ENCODE data around the gene SSR1.

The SSR1 gene

DNA sequence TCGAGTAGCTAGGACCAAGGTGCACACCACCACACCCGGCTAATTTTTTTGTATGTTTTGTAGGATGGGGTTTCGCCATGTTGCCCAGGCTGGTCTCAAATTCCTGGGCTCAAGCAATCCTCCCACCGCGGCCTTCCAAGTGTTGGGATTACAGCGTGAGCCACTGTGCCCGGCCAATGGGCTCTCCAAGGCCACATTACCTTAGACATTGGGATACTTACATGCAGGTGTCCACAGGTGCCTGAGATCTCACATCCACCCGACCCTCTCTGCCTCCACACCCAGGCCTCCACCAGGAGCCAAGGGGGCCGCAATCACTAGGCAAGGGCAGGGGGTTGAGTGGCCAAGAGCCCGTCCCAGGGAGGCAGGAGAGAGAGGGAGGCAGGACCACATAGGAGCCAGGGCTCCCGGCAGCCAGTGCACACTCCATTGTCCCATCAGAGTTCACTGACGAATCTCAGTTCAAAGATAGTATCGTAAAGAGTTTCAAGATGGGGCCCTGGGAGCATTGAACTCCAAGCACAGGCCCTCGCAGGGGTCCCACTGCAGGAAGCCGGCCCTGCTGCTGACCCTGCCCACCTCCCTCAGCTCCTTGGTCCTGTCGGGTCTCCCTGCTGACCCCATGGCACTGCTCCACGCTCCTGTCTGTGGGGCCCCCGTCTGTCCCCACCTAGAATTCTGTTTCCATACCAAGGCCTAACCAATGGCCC lies 55.3 kb downstream of the SSR1 start:
- no peak for DNase-seq (ENCODE audit: low spot score)

DNA sequence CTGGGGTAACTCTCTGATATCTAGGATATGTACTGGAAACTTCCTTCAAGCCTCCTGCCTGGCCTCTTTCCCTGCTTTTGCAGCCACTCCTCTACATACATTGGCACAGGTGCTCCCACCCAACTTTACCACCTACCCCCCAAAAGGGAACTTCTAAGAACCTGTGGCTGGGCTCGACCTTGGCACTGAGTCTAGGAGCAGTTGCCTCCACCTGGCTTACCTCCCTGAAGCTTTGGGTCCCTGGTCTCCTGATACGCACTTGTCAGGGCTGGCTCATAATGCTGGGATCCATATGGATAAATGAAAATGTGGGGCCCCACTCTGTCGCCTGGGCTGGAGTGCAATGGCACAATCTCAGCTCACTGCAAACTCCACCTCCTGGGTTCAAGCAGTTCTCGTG lies 56.2 kb downstream of the SSR1 start:
- DNase-seq (ENCODE audit: low spot score): no peak

DNA sequence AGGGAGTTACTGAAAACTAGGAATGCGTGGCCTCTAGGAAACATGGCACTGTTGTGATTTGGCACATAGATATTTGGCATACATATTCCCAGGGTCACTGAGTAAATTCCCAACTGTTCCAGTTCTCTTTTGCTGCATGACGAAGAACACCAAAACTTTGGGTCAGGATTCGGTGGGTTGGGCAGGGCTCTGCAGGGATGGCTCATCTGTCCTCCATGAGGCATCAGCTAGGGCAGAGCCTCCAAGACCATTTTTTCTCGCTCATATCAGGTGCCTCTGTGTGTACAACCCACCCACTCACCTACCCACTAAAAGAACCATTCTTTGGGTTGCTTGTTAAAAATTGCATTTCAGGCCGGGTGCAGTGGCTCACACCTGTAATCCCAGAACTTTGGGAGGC lies 57.1 kb downstream of the SSR1 start:
- no peak for DNase-seq (ENCODE audit: low spot score)

DNA sequence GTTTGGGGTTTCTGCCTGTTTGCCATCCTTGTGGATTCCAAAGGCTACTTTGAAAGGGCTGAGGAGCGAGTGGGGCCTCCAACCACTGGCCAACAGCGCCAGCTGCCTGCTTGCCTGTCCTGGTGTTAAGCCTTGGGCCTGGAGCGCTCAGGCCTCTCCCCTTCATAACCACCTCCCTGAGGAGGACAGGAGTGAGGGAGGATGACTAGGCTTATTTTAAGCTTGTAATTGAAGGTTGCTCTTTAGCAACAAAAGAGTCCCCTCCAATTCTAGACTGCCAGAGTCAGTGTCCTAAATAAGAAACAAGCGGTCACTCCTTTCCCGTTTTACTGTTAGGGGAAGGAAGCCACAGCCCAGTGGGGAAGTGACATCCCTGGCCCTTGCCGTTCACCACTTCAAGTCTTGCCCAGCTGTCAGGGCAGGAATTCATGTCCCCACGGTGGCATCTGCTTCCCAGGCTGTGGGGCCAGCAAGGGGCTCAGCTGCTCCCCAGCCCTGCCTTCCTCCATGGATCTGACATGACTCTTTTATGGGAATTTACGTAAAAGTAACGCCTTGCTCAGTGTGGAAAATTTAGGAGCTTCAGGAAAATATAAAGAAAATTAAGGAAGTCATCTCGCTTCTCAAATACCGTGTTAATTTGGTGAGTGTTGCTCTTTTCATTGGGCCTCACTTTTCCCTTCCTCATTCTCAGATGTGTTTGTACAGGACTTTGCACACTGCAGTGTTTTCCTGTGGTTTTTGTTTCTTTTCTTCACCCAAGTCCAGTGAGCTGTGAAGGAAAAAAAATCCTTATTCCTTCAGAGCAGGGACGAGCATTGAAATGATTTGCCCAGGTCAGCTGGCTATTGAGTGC lies 57.8 kb downstream of the SSR1 start:
- DNase-seq (ENCODE audit: low spot score): no peak

DNA sequence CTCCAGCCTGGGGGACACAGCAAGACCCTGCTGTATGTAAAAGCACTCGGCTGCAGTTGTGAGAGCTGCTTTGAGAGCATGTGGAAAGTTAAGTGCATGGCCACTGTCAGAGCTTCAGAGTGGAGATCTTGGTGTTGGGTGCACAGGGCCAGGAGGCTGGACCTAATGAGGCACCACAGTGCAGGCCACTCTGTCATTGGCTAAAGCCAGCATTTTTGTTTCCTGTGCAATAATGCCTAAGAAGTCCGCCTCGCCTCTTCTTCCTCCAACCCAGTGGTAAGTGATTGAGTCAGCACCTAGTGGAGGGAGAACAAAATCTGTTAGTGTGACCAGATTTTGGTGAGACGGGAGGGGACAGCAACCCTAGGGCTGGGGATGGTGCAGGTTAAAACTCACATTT lies 60.6 kb downstream of the SSR1 start:
- DNase-seq (ENCODE audit: low spot score): no peak

DNA sequence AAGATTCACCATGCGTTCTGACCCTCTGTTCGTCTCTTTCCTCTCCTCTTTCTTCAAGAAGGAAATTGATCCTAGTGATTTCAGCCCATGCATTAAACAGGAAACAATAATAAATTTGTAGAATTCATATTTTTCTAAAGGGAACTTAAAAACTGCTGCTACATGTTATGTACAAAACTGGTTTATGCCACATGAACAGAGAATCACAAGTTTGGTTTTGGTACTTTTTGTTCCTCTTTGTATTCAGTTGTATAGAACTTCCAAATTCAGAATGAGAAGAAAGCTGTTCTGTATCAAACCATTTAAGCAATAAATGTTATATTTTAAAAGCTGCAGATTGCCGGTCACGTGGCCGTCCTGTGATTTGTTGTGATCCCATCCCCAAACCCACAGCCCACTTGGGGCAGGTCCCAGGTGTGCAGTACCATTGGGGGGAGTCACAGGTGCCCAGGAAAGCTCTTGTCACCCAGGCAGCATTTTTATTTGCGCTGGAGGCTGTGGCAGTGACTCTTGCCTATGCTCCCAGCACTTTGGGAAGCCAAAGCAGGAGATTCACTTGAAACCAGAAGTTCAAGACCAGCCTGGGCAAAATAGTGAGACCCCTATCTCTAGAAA lies 61.2 kb downstream of the SSR1 start:
- no peak for DNase-seq (ENCODE audit: low spot score)

DNA sequence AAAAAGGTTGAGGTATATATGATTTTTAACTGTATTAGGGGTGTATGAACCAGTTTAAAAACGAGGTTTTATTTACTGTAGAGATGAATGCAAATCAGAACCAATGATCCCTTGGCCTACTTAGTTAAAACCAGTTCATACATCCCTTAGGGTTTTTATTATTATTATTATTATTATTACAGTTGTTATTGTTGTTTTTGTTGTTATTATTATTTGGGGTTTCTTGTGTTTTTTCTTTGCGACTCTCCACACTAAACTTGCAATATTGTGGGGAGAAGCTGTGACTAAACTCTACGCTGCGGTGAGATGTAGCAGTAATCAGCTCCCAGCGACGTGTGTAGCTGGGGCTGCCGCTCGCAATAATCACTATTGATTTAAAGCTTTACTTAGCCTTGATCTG lies 62.2 kb downstream of the SSR1 start:
- DNase-seq (ENCODE audit: low spot score): no peak

DNA sequence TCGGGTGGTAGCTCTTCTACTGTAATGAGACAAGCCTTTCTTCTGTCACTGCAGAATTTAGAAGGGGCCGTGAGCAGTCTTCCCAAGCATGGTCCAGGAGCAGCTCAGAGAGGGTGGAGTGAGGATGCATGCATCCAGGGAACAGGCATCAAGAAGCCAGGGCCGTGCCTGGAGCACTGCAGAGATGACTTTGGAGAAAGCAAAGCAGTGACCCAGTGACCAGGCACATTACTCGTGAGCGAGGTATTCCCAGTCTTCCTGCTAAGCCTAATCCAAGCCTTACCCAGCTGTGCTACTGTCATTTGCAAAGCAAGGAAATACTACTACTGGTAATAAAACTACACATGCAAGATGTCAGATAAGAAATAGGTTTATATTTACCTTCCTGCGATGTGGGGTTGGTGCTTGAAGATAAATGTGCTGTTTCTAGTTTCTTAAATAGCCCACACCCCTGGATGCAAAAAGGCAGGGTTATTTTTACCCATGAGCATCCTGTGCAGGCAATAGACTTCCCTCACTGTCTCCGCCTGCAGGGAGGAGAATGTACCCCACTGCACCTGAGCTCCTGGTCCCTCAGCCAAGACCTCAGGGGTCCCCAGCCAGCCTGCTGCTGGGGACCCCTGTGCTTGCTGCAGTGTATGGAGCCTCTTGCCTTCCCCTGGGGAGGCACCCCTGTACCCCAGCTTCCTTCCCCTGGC lies 62.9 kb downstream of the SSR1 start:
- no peak for DNase-seq (ENCODE audit: low spot score)

DNA sequence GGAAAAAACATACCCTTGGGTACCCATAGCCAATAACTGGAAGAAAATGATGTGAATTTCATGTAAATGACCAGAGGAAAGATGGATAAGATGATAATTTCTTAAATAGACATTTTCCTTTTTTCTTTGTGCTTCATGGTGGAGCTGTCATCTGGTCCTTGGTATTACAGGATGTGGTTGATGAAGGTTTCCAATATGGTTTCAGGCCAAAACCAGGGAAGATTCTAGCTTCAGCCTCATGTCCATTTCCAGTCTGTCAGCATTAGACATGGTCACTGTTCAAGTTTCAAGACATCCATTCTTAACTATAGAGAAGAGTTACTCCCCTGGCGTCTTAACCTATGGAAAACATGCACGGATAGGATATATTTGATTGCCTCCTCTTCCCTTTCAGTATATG lies 63.6 kb downstream of the SSR1 start:
- DNase-seq (ENCODE audit: low spot score): no peak

DNA sequence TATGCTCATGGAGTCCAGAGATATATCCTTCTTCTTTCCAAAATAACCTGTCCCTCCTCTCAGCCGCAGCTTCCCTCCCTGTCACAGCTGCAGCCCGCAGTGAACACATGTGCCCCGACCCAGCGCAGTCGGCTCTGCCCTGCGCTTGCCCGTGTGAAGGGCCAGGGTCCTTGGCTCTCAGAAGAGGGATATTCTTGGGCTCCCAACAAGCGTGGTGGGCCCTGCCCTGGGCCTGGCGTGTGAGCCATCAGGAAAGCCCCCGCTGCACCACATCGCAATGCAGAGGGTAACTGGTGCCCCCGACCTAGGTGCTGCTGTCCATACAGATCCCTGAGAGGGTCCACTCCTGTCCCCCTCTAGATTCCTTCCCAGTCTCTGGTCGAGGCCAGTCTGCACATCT lies 65.2 kb downstream of the SSR1 start:
- DNase-seq (ENCODE audit: low spot score): no peak

DNA sequence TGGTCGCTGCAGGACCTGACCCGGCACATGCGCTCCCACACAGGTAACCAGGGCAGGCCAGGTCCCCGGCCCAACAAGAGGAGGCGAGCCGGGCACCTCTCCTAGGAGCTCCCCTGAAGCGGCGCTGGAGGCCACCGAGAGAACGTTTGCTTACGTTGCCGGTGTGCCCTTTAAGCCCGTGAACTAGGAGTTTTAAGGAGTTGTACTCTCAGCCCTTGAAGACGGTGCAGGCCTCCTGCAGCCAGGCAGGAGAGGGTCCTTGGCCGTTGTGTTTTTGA lies 65.9 kb downstream of the SSR1 start:
- no peak for DNase-seq (ENCODE audit: low spot score)

DNA sequence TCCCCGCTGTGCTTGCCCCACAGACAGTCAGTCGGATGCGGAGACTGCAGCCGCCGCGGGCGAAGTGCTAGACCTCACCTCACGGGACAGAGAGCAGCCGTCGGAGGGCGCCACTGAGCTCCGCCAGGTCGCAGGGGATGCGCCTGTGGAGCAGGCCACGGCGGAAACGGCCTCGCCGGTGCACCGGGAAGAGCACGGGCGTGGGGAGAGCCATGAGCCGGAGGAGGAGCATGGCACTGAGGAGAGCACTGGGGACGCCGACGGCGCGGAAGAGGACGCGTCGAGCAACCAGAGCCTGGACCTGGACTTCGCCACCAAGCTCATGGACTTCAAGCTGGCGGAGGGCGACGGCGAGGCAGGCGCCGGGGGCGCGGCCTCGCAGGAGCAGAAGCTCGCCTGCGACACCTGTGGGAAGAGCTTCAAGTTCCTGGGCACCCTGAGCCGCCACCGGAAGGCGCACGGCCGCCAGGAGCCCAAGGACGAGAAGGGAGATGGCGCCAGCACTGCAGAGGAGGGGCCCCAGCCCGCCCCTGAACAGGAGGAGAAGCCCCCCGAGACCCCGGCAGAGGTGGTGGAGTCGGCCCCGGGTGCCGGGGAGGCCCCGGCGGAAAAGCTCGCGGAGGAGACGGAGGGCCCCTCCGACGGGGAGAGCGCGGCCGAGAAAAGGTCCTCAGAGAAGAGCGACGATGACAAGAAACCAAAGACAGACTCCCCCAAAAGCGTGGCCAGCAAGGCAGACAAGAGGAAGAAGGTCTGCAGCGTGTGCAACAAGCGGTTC lies 66.4 kb downstream of the SSR1 start:
- DNase-seq (ENCODE audit: low spot score): no peak

DNA sequence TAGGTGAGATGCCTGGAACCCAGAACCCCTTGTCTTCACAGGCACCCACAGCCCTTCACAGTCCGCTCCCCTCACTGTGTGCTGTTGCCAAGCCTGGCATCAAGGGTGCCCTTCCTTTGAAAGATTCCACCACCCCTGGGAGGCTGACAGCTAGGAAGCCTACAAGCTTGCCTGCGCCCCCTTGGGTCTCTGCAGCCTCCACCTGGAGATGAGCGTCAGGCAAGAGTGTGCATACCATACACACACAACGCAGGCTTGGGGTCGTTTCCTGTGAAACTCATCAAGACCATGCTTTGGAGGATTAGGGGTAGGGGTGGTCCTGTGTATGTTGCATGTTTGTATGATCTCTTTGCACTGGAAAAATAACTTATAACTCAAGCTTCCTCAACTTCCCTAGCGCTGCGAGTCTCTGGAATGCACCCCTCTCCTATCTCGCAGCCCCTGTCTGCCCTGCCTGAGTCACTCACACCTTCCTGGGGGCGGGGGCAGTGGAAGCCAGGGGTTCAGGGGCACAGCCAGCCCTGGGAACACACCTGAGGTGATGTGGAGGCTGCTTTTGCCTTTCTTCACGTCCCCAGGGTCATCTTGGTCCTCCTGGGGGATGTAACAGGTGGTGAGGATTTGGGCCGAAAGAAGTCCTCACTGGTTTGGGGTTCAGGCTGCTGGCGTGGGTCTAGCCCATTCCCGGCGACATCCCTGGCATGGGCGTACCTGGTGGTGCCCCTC lies 67.2 kb downstream of the SSR1 start:
- no peak for DNase-seq (ENCODE audit: low spot score)

DNA sequence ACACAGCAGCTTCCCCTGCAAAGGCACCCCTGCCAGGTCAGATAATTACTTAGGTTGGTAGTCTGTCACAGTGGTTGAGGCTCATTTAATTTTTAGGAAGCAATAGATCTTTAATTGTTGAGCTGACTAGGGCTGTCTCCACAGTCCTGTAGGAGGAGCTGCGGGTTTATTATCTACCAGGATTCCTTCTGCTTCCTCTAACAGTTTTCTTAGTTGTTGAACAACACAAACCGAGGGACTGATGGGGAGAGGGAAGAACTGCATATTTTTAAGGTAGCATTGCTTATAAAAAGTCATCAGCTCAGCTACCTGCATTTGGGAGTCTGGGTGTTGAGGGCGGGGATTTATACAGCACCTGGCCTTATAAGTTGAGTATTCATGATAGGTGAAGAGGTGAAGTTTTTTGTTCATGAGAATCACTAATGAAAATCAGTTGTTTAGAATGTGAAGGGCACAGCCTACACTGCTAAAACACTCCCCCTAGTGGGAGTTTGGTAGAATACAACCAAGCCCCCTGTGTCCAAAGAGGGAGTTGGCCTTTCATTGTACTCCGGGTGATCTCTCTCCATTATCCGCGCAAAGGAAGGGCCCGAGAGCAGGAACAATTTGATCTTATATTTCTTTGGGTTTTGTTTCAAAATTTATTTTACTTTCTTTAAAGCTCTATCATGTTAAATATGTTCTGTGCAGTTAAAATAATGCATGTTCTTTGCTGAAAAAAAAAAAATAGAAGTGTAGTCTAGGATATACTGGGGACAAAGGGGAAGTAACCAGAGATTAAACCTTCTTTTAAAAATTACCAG lies 69.6 kb downstream of the SSR1 start:
- peak; percentile 41 for DNase-seq (ENCODE audit: low spot score)

DNA sequence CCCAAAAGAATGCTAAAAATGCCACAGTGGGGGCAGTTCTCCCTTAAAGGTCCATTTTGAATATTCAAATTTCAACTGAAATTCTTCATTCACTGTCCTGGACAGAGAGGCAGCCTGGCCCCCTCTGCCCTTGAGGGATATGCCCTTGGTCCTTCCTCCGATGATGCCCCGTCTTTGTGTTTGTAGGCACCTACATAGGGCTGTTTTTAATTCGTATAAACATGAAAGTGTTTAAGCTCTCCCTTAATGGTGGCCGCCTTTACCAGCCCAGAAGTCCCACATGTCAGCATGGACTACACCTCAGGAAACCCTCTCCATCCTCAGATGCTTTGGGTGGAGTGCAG lies 70.2 kb downstream of the SSR1 start:
- DNase-seq (ENCODE audit: low spot score): no peak

DNA sequence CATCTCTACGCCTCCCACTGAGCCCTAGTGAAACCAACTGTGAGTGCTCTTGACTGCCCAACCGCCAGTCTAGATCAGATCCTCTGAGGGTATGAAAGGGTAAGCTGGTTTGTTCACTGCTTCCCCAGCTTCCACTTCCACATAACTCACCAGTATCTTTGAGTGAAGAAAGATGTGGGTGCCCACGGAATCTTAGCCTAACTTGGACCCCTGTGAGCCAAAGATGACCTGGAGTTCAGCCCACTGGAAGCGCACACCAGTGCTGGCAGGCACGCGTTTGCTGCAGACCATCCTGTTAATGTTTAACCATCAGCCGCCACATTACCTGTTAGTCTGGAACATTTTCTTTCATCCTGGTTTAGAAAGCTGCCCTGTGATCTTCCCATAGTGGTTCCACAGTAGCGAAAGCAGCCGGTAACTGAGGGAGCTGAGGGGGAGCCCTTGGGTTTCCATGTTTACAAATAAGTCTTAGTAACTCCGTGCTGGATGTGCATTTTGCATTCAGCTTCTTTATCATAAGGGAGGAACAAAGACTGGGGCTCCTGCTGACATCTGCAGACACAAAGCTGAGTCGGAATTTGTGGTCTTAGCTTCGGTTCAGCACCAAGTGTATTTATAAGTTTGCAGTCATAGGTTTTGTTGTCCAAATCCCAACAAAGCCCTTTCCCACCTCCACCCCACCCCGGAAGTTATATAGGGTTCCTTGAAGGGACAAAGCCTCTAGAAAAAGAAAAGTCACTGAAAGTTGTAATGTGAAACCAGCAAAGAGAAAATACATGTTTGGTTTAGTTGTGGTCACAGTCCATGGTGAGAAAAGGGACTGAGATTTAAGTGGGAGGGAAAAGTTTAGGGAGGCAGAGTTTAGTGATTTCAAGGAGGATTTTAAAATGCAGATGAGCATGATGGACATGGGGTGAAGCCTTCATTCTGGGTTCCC lies 71.0 kb downstream of the SSR1 start:
- DNase-seq (ENCODE audit: low spot score): no peak

DNA sequence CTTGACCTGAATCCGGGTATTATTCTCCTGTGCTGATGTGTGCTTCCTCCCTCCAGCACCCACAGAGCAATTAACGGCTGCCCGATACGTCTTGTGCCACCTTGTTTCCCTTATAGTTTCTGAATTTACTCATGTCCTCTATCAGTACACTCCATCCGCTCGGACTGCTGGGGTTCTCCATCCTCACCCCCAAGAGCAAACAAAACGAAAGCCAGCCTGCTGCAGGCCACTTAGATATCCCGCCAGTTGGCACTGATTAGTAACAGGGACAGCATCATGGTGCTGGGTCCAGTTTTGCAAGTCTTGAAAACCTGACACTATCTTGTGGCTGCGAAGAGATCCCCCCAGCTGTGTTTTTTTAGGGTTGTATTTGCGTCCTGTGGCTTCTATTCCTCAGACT lies 71.8 kb downstream of the SSR1 start:
- no peak for DNase-seq (ENCODE audit: low spot score)

DNA sequence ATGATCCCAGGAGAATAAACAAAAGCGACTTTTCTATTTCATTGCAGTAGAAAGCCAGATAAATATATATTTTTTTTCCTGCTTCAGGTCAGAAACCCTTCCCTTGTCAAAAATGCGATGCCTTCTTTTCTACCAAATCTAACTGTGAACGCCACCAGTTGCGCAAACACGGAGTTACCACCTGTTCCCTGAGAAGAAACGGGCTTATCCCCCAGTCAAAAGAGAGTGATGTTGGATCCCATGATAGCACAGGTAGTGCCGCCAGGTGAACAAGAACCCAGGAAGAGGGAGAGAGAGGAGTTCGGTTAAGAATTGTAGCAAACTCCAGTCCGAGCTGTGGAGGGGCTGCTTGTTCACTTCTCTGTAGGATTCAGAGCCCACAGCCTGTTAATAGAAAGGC lies 72.6 kb downstream of the SSR1 start:
- DNase-seq (ENCODE audit: low spot score): no peak

DNA sequence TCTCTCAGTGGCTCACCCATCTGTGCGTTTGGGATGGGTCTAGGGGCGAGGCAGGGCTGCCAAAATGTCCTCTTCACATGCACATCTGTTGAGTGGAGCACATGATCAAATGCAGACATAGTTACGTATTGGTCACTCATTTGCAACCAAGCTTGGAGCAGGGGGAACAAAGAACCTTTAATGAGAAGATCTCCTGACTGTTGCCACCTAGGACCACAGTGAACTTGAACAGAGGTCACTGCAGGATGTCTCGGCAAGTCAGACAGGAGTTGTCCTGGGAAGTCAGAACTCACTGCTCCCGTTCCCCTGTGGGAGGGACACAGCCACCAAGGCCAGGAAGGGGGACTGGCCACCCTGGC lies 73.4 kb downstream of the SSR1 start:
- no peak for DNase-seq (ENCODE audit: low spot score)

All from putamen (tissue), 1 donor.